Astrocyte (in vitro differentiated cells and primary cell): Measurements from ENCODE around the gene OBSL1.

ENCODE experiments used
- EZH2 ChIP-seq: IDR thresholded peaks from 2 replicates; pipeline ENCODE4 v1.6.1; 2012; ENCODE audit warnings: mild to moderate bottlenecking, low read length, inconsistent platforms; ENCODE audit not compliant: insufficient read depth
- TF ChIP-seq, protein P1 (sequence below): IDR thresholded peaks from 2 replicates; pipeline ENCODE4 v1.5.1; 2011; ENCODE audit warnings: low read depth, mild to moderate bottlenecking, inconsistent platforms, low read length, moderate library complexity; ENCODE audit not compliant: insufficient read depth

DNA sequence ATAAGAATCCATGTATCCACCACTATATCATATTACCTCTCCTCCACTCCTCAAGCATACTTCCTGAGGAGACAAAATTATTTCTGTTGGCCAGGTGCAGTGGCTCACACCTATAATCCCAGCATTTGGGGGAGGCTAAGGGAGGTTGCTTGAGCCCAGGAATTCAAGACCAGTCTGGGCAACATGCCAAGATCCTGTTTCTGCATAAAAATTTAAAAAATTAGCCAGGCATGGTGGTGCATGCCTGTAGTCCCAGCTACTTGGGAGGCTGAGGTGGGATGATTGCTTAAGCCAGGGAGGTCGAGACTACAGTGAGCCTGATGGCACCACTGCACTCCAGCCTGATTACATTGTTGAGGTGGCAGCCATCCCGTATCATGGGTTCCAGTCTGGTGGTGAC lies 10.0 kb upstream of the OBSL1 start:
- TF ChIP-seq, protein P1, sequence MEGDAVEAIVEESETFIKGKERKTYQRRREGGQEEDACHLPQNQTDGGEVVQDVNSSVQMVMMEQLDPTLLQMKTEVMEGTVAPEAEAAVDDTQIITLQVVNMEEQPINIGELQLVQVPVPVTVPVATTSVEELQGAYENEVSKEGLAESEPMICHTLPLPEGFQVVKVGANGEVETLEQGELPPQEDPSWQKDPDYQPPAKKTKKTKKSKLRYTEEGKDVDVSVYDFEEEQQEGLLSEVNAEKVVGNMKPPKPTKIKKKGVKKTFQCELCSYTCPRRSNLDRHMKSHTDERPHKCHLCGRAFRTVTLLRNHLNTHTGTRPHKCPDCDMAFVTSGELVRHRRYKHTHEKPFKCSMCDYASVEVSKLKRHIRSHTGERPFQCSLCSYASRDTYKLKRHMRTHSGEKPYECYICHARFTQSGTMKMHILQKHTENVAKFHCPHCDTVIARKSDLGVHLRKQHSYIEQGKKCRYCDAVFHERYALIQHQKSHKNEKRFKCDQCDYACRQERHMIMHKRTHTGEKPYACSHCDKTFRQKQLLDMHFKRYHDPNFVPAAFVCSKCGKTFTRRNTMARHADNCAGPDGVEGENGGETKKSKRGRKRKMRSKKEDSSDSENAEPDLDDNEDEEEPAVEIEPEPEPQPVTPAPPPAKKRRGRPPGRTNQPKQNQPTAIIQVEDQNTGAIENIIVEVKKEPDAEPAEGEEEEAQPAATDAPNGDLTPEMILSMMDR: no peak
- no peak for TF ChIP-seq EZH2
